IPS-NIHi11 (cell line): ENCODE data around the gene EPO.
A peak's percentile ranks its signal among the peaks of the same experiment; 100 is the strongest.
"Not testable (repeated sequence)": the region's sequence is repeated elsewhere in the genome, so short reads cannot be mapped to it uniquely, and the experiment has no call there.

Source experiments
- DNase-seq: peaks from one replicate; pipeline ENCODE4 v3.0.0; 2012; ENCODE audit warnings: mixed read lengths, low spot score

Gene EPO

DNA sequence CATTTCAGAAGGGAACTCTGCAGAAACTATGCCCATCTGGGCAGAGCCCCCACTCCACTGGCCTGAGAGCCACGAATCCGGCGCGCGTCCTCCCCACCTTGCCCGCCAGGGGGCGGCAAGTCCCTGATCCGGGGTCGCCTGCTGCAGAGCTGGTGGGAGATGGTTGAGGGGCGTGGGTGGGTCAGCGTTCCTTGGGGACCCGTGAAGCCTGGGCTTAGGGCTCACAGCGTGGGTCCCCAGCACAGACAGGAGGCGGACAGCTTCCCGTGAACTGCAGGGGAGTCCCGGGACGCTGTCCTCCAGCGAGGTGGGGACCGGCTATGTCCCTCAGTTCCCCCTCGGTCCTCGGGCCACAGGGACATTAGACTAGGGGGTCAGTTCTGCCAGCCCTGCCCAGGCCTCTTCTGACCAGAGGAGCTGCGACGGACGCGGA lies 14.9 kb upstream of the EPO start:
- DNase-seq, result peak; percentile 93

DNA sequence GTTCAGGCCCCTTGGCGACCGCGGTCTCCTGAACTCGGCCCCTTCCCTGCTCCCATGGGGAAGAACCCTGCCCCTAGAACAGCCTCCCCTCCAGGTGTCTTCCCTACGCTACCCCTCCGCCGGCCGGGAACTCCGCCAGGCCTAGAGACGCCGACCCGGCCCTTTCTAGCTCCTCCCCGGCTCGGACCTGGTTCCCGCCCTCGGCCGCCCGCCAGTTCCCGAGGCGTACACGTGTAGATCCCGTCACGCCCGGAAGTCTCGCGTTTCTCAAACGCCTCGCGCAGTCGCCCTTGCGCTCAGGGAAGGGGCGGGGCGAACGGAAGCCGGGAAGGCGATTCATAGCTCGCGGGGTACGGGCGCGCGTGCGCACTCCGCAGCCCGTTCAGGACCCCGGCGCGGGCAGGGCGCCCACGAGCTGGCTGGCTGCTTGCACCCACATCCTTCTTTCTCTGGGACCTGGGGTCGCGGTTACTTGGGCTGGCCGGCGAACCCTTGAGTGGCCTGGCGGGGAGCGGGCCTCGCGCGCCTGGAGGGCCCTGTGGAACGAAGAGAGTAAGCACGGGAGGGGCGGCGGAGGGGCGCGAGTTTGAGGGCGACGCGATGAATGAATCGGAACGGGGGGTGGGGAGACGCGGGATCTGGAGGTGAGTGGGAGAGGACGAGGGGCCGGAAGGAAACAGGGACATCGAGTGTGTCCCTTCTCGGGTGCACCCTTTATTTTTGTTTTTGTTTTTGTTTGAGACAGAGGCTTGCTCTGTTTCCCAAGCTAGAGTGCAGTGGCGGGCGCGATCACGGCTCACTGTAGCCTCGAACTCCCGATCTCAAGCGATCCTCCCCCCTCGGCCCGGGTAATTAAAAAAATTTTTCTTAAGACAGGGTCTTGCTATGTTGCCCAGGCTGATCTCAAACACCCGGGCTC lies 14.3 kb upstream of the EPO start, which contains the start of gene POP7:
Gene POP7 (plus strand): TSS at position 369 of the 919 bp plus-strand sequence. CDS start 710 bp downstream, outside the sequence.
- peak; percentile 96 for DNase-seq

- DNase-seq, result no peak
Measured at GRCh38 chr7:100706672-100707311, 13.5 kb upstream of the EPO start.

DNA sequence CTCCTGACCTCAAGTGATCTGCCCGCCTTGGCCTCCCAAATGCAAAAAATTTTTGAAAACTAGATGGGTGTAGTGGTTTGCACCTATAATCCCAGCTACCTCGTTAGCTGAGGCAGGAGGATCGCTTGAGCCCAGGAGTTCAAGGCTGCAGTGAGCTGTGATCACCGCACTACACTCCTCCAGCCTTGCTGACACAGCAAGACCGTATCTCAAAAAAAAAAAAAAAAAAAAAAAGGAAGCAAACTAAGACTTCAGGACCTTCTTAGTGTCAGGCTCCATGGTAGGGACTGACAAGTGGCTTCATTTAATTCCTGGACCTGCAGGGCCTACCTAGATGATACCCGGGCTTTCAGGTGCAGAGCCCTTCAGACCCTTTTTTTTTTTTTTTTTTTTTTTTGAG lies 11.9 kb upstream of the EPO start:
- DNase-seq, result no peak

DNA sequence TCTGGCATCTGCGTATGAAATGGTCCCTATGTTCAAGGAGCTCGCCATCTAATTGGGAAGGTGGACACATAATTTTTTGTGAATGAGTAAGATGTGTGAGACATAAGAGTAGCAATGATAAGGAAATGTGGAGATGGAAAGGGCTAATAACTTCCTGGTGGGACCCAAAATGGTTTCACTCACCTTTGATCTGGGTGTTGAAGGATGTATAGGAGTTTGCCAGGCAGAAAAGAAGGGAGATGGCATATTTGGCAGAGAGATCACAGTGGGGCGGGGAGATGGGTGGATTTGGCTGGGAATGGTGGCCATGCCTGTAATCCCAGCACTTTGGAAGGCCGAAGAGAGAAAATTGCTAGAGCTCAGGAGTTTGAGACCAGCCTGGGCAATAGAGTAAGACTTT lies 9.8 kb upstream of the EPO start:
- DNase-seq, result no peak

DNA sequence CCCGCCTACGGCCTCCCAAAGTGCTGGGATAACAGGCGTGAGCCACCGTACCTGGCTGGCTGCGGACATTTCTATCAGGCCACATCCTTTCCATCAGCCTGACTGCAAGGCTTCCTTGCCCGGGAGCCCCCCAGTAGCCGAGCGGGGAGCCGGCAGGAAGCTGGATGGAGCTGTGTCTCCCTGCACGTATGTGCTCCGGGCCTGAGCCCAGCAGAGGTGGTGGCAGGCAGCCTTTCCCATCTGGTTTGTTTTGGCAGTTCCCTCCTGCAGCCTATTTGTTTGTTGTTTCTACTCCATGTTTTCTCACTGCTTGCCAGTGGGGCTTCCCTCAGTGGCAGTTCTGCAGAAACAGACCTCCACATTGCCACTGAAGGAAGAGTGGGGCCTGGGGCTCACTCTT lies 8.9 kb upstream of the EPO start:
- no peak for DNase-seq

DNA sequence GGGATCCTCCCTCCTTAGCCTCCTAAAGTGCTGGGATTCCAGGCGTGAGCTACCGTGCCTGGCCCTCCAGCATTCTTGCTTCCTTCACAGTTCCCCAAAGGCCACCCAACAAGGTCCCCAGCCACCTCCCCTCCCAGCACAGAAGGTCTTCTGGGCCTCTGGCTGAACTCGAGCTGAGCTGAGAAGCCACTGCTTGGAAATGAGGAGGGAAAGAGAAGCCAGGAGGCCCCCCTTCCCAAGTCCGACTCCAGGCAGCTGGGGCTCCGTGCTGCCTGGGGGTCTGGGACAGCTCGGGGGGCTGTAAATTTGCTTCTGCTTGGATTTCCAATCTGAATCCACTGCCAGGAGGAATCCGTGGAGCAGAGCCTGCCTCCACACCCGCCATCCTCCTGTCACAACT lies 5.5 kb upstream of the EPO start:
- no peak for DNase-seq

- not testable (repeated sequence) for DNase-seq
Measured at GRCh38 chr7:100717073-100717472, 3.2 kb upstream of the EPO start.

GRCh38 chr7:100719523-100720278 lies 567 bp upstream of the EPO start:
- DNase-seq, result no peak

- DNase-seq, result peak; percentile 48
Measured at GRCh38 chr7:100720671-100721504, 620 bp downstream of the EPO start.

- no peak for DNase-seq
Measured at GRCh38 chr7:100721505-100721812, 1.2 kb downstream of the EPO start.

DNA sequence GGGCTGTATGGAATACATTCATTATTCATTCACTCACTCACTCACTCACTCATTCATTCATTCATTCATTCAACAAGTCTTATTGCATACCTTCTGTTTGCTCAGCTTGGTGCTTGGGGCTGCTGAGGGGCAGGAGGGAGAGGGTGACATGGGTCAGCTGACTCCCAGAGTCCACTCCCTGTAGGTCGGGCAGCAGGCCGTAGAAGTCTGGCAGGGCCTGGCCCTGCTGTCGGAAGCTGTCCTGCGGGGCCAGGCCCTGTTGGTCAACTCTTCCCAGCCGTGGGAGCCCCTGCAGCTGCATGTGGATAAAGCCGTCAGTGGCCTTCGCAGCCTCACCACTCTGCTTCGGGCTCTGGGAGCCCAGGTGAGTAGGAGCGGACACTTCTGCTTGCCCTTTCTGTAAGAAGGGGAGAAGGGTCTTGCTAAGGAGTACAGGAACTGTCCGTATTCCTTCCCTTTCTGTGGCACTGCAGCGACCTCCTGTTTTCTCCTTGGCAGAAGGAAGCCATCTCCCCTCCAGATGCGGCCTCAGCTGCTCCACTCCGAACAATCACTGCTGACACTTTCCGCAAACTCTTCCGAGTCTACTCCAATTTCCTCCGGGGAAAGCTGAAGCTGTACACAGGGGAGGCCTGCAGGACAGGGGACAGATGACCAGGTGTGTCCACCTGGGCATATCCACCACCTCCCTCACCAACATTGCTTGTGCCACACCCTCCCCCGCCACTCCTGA lies 2.4 kb downstream of the EPO start:
- DNase-seq, result no peak

DNA sequence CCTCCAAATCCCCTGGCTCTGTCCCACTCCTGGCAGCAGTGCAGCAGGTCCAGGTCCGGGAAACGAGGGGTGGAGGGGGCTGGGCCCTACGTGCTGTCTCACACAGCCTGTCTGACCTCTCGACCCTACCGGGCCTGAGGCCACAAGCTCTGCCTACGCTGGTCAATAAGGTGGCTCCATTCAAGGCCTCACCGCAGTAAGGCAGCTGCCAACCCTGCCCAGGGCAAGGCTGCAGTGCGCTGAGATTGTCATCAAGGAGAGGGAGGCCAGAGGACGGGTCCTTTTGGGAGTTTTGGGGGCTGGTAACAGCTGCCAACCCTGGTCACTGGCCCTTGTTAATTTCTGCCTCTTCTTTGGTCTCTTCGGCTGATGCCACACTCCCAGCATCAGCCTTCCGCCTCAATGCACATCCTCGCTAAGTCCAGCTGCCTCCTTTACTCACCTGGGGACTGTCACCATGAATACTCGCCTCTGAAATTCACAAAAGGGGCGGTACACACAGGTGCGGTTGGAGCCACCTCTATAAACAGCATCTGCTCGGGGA lies 3.5 kb downstream of the EPO start:
- no peak for DNase-seq

- DNase-seq, result not testable (repeated sequence)
Measured at GRCh38 chr7:100724364-100724763, 4.1 kb downstream of the EPO start.

- DNase-seq, result no peak
Measured at GRCh38 chr7:100726996-100727761, 6.9 kb downstream of the EPO start.

- DNase-seq, result no peak
Measured at GRCh38 chr7:100728196-100728595, 7.9 kb downstream of the EPO start.

DNA sequence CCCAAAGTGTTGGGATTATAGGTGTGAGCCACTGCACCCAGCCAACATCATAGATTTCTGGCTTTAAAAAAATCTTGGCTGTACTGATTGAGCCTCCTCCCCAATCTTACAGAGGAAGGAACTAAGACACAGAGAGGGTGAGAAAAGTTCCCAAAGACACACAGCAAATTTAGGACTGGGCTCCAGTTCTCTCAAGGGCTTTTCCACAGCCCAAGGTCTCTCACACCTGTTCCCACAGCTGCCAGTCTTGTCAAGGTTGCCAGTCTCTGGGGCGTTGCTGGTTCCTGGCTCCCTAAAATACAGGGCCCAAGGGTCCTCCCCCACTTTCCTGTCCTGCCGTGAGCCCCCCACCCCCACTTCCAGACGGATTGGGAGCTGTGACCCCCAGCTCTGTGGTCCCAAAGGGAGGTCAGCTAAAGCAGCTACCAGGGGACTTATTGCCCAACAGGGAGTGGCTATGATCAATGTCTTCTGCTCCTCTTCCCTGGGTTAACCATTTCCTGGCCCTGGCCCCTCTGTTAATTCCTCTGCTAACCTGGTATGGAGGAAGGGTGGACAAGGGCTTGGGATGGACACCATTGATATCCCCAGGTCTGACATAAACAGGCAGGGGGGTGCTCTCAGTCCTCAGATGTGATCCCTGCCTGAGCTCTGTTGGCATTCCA lies 10.0 kb downstream of the EPO start:
- no peak for DNase-seq

- DNase-seq, result no peak
Measured at GRCh38 chr7:100731937-100732636, 11.8 kb downstream of the EPO start.

DNA sequence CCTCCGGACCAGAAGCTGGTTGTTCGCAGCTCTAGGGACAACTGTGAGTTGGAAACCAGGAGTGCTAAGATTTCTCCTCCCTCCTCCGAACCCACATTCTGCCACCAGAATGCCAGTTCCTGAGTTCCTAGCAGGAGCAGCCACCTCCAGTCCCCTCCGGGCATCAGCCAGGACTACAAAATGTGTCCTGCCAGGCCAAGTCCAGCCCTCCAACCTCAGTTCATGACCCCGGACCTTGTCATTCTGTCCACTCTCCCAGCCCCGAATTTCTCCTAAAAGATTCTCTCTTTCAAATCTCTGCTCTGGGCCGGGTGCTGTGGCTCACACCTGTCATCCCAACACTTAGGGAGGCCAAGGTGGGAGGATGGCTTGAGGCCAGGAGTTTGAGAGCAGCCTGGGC lies 15.5 kb downstream of the EPO start:
- DNase-seq, result no peak
